K562 (cell line): ENCODE measurements around the gene SIGLEC14. TPM values are rescaled to one million over a fixed set of nuclear protein-coding genes. Genes with fewer than 3 reads are reported as not detected.

Experiments used
- ATAC-seq: fragments of 200-7000 bp; cut with Tn5 transposase; 3 replicates; pipeline ENCODE4 v1.9.1; 2020; ENCODE audit warnings: moderate library complexity
- BruUV-seq: library from RNA; stranded (reverse); fragments of 400-500 nt; replicated peaks from 2 replicates; lab custom pipeline; 2021; lab: Mats Ljungman, UMichigan
- CTCF ChIA-PET: fragments of 300-600 bp; formaldehyde crosslinking; extraction: SDS; loops from one replicate; lab custom pipeline; 2021; ENCODE audit warnings: low intra/inter-chr PET ratio; lab: Yijun Ruan, JAX
- POLR2A ChIA-PET: fragments of 300-600, 350-650 bp; sonication (Branson Sonifier 250); formaldehyde crosslinking; extraction: SDS; loops from one replicate; lab custom pipeline; 2021; ENCODE audit warnings: antibody characterized with exemption, inconsistent platforms; lab: Yijun Ruan, JAX
- DNase-seq, 4 experiments: peaks; one replicate each; pipeline versions ENCODE4 v3.0.0 to v3.0.0-alpha.2; 2011 to 2018; ENCODE audit warnings: low spot score in 3 of 4, mixed read lengths in 3 of 4; ENCODE audit errors: extremely low read depth in 1 of 4
- FAIRE-seq: peaks from 2 replicates; lab custom pipeline; 2011; peaks lifted over from hg19 to GRCh38; lab: Jason Lieb, UNC
- H2AFZ ChIP-seq: 2 replicates; pipeline ENCODE4 v1.6.0; 2011; ENCODE audit warnings: low read depth, low read length, control low read depth, inconsistent platforms
- H3K27ac ChIP-seq: fragments of 200-600 bp; 3 replicates; pipeline ENCODE4 v1.8.0; 2011; ENCODE audit warnings: low read depth, mild to moderate bottlenecking, control low read depth, inconsistent platforms, low read length, moderate library complexity, mixed read lengths; ENCODE audit errors: extremely low read depth
- H3K27me3 ChIP-seq, 2 experiments: fragments of 300-600 bp in 1 of 2; 2 replicates in 1 of 2; 3 replicates in 1 of 2; pipeline versions ENCODE4 v1.6.0 to v1.8.0; 2011; ENCODE audit warnings: inconsistent platforms in 2 of 2, low read length in 2 of 2, mild to moderate bottlenecking in 1 of 2, mixed read lengths in 1 of 2, moderate library complexity in 1 of 2; ENCODE audit not compliant: control insufficient read depth in 2 of 2, insufficient read depth in 2 of 2
- H3K36me3 ChIP-seq: fragments of 300-600 bp; 3 replicates; pipeline ENCODE4 v1.8.0; 2011; ENCODE audit warnings: mild to moderate bottlenecking, low read length, inconsistent platforms; ENCODE audit not compliant: control insufficient read depth, insufficient read depth
- H3K4me1 ChIP-seq, 2 experiments: fragments of 200-600 bp in 1 of 2; replicated peaks in 1 of 2; 2 replicates in 1 of 2; 3 replicates in 1 of 2; pipeline versions ENCODE4 v1.5.1 to v1.8.0; 2011; ENCODE audit warnings: inconsistent platforms in 2 of 2, low read length in 2 of 2, mild to moderate bottlenecking in 1 of 2, mixed read lengths in 1 of 2, moderate library complexity in 1 of 2; ENCODE audit not compliant: control insufficient read depth in 2 of 2, insufficient read depth in 2 of 2
- H3K4me2 ChIP-seq: 2 replicates; pipeline ENCODE4 v1.6.1; 2011; ENCODE audit warnings: low read length, control low read depth, inconsistent platforms, mixed read lengths; ENCODE audit not compliant: insufficient read depth
- H3K4me3 ChIP-seq: fragments of 200-600 bp; sonication (generic), shearing (Covaris generic); 2 replicates; pipeline ENCODE4 v1.5.1; 2016; ENCODE audit warnings: control low read depth, inconsistent platforms
- H3K79me2 ChIP-seq: fragments of 200-600 bp; 3 replicates; pipeline ENCODE4 v1.8.0; 2011; ENCODE audit warnings: low read length, inconsistent platforms; ENCODE audit not compliant: control insufficient read depth, insufficient read depth
- H3K9ac ChIP-seq, 2 experiments: 2 replicates each; pipeline versions ENCODE4 v1.6.0 to v1.6.1; 2011; ENCODE audit warnings: low read depth in 2 of 2, low read length in 2 of 2, control low read depth in 1 of 2, inconsistent platforms in 1 of 2, mild to moderate bottlenecking in 1 of 2, mixed read lengths in 1 of 2; ENCODE audit not compliant: insufficient read depth in 1 of 2
- H3K9me1 ChIP-seq: one replicate; pipeline ENCODE4 v1.6.0; 2011; ENCODE audit warnings: inconsistent platforms, mild to moderate bottlenecking, low read length, moderate library complexity; ENCODE audit not compliant: control insufficient read depth, insufficient read depth
- H3K9me3 ChIP-seq: replicated peaks from 2 replicates; pipeline ENCODE4 v1.5.1; 2011; ENCODE audit warnings: low read depth, low read length, inconsistent platforms; ENCODE audit not compliant: control insufficient read depth, insufficient read depth
- H4K20me1 ChIP-seq: replicated peaks from 2 replicates; pipeline ENCODE4 v1.6.1; 2011; ENCODE audit warnings: low read length, inconsistent platforms, mixed read lengths; ENCODE audit not compliant: control insufficient read depth, insufficient read depth
- BRD9 ChIP-seq: fragments of 450-650 bp; IDR thresholded peaks from 2 replicates; pipeline ENCODE4 v1.6.1; 2018; ENCODE audit warnings: low read depth; ENCODE audit not compliant: partially characterized antibody
- CSDE1 ChIP-seq, 2 experiments: fragments of 450-650 bp; IDR thresholded peaks; 2 replicates each; pipeline ENCODE4 v1.6.1; 2016; ENCODE audit warnings: mild to moderate bottlenecking in 1 of 2
- CTBP1 ChIP-seq: fragments of 450-650 bp; IDR thresholded peaks from 2 replicates; pipeline ENCODE4 v1.6.1; 2016; ENCODE audit warnings: borderline replicate concordance
- ELK3 ChIP-seq: fragments of 450-650 bp; formaldehyde crosslinking; IDR thresholded peaks from 2 replicates; pipeline ENCODE4 v1.4.0; 2020; ENCODE audit warnings: mild to moderate bottlenecking
- HCFC1 ChIP-seq: IDR thresholded peaks from 2 replicates; pipeline ENCODE4 v1.6.1; 2012; ENCODE audit warnings: low read depth, low read length, improper control_type of control experiment
- HMGXB4 ChIP-seq: sonication (generic); formaldehyde crosslinking; IDR thresholded peaks from 2 replicates; pipeline ENCODE4 v1.8.1; 2023; ENCODE audit warnings: mild to moderate bottlenecking, missing genetic modification reagents
- MEIS2 ChIP-seq: fragments of 450-650 bp; IDR thresholded peaks from 2 replicates; pipeline ENCODE4 v1.6.1; 2014; ENCODE audit warnings: mild to moderate bottlenecking; ENCODE audit not compliant: partially characterized antibody
- MTA1 ChIP-seq: fragments of 450-650 bp; IDR thresholded peaks from 2 replicates; pipeline ENCODE4 v1.6.1; 2017; ENCODE audit warnings: borderline replicate concordance
- NR2C1 ChIP-seq, 2 experiments: fragments of 450-650 bp; IDR thresholded peaks; 2 replicates each; pipeline ENCODE4 v1.6.1; 2017; ENCODE audit warnings: mild to moderate bottlenecking in 2 of 2, antibody characterized with exemption in 1 of 2, inconsistent platforms in 1 of 2, missing compliant biosample characterization in 1 of 2, missing genetic modification characterization in 1 of 2
- RBM25 ChIP-seq: fragments of 200-400 bp; formaldehyde crosslinking; IDR thresholded peaks from 2 replicates; pipeline ENCODE4 v1.6.1; 2018; ENCODE audit warnings: low read length, low read depth, moderate library complexity; ENCODE audit not compliant: severe bottlenecking
- SMAD1 ChIP-seq: fragments of 150-350 bp; IDR thresholded peaks from 2 replicates; pipeline ENCODE4 v1.6.1; 2014; ENCODE audit warnings: low read length, low read depth; ENCODE audit not compliant: partially characterized antibody
- SPI1 ChIP-seq: IDR thresholded peaks from 2 replicates; pipeline ENCODE4 v1.6.1; 2011; ENCODE audit warnings: low read depth, low read length, control low read depth, borderline replicate concordance
- SRF ChIP-seq, 2 experiments: fragments of 250-450, 450-650 bp in 1 of 2; sonication (Bioruptor Pico) in 1 of 2; sonication (generic) in 1 of 2; formaldehyde crosslinking; IDR thresholded peaks; 2 replicates each; pipeline versions ENCODE4 v1.5.0 to v1.5.1; 2020 to 2022; ENCODE audit warnings: mild to moderate bottlenecking in 1 of 2, missing genetic modification reagents in 1 of 2
- TAF15 ChIP-seq: fragments of 200-400 bp; formaldehyde crosslinking; IDR thresholded peaks from 2 replicates; pipeline ENCODE4 v1.6.1; 2017; ENCODE audit warnings: mild to moderate bottlenecking, low read depth, low read length, moderate library complexity
- TFAP4 ChIP-seq: sonication (generic); formaldehyde crosslinking; IDR thresholded peaks from 2 replicates; pipeline ENCODE4 v1.8.0; 2022; ENCODE audit warnings: missing genetic modification reagents, mild to moderate bottlenecking, moderate library complexity, borderline replicate concordance
- TGIF2 ChIP-seq: sonication (generic); formaldehyde crosslinking; IDR thresholded peaks from 2 replicates; pipeline ENCODE4 v1.8.1; 2022; ENCODE audit warnings: mild to moderate bottlenecking, missing genetic modification reagents, moderate library complexity
- ZFPM2 ChIP-seq: fragments of 250-450 bp; sonication (Bioruptor Pico); IDR thresholded peaks from 2 replicates; pipeline ENCODE4 v1.5.1; 2022; ENCODE audit warnings: mild to moderate bottlenecking
- ZNF217 ChIP-seq: sonication (generic); formaldehyde crosslinking; IDR thresholded peaks from 2 replicates; pipeline ENCODE4 v1.8.0; 2022; ENCODE audit warnings: mild to moderate bottlenecking, missing genetic modification reagents
- ZNF3 ChIP-seq: fragments of 250-450 bp; sonication (Bioruptor Pico); IDR thresholded peaks from 2 replicates; pipeline ENCODE4 v1.5.0; 2021; ENCODE audit warnings: mild to moderate bottlenecking, moderate library complexity
- ZNF589 ChIP-seq: fragments of 200-800 bp; sonication (Bioruptor generic); IDR thresholded peaks from 2 replicates; pipeline ENCODE4 v1.6.1; 2016; ENCODE audit warnings: low read depth, missing genetic modification characterization, missing compliant biosample characterization
- WGBS: fragments of 100-300 bp; shearing (Covaris generic); methylation state at CpG from one replicate; pipeline ENCODE4 v1.1.6; 2016; ENCODE audit warnings: low coverage, mixed read lengths; ENCODE audit not compliant: insufficient coverage; ENCODE audit errors: missing lambda C conversion rate; 5-methylcytosine and 5-hydroxymethylcytosine counted together
- in situ Hi-C: fragments of 300-500 bp; cut with MboI; formaldehyde crosslinking; loops from 4 replicates; pipeline ENCODE4 v1.15.0; 2018; ENCODE audit warnings: inconsistent platforms, mixed read lengths
- intact Hi-C: fragments of 100-400 bp; cut with micrococcal nuclease; formaldehyde crosslinking; loops from 2 replicates; pipeline ENCODE4 v1.14.2; 2022
- polyA plus RNA-seq, 8 experiments: library from polyadenylated mRNA; depleted of rRNA in 4 of 8; stranded (reverse) in 5 of 8; unstranded in 3 of 8; fragments of >200 nt; fragmentation: Nextera tagmentation in 2 of 8; fragmentation: Illumina TruSeq in 1 of 8; extraction: Ambion mirVana in 2 of 8; extraction: Trizol in 1 of 8; gene quantifications; 2 replicates each; pipeline versions ENCODE4 v1.2.1 to v1.2.3, GENCODE V29; 2011 to 2014; ENCODE audit warnings: inconsistent platforms in 1 of 8, missing spikeins in 1 of 8
- total RNA-seq, 7 experiments: library from RNA; depleted of rRNA in 6 of 7; stranded (reverse); fragments of >200 nt in 6 of 7; fragmentation: Illumina TruSeq in 2 of 7; extraction: Trizol in 2 of 7; gene quantifications; 2 replicates each; pipeline versions ENCODE4 v1.2.1 to v1.2.3, GENCODE V29; 2011 to 2021; ENCODE audit warnings: low replicate concordance in 1 of 7

The SIGLEC14 gene
- total and polyA plus RNA-seq, 9 of the 15 experiments (the other 6 are each of a cell fraction or from before 2014, with no cell fraction given): not detected

GRCh38 chr19:51681286-51681941, 34.8 kb upstream of the SIGLEC14 start:
- no peaks in the 10 kb centered on the region for H3K9me1 ChIP-seq
- no peaks in the 10 kb centered on the region for H3K4me1 ChIP-seq
- WGBS: 51% methylated on average over 3 of the region's 3 CpGs
- 0 out of 2 replicates have a peak, but pooled peaks cover 3% of the 10 kb centered on the region for H3K9me3 ChIP-seq
- no peaks in the 10 kb centered on the region for H3K79me2 ChIP-seq
- H2AFZ ChIP-seq: peak overlapping the region; percentile 85
- BruUV-seq: no TSS peak
- no peaks in the 10 kb centered on the region for H4K20me1 ChIP-seq
- in situ Hi-C loops (no loop called here), intact Hi-C loops (no loop called here)
- H3K36me3 ChIP-seq: no peaks in the 10 kb centered on the region
- CTCF ChIA-PET: no interaction called here
- no peak overlapping the region for H3K4me3 ChIP-seq
- POLR2A ChIA-PET: interaction anchor here (0.6 kb wide), 1 partner anchor 258 kb away, joined by 4 read pairs; no protein-coding TSS in a partner anchor
- H3K27me3 ChIP-seq: no peaks in the 10 kb centered on the region
- DNase-seq (no peak), FAIRE-seq (peak; percentile 48), ATAC-seq (peak; percentile 86)
- H3K9ac ChIP-seq: no peak overlapping the region
- no peak overlapping the region for H3K4me2 ChIP-seq
- no peak overlapping the region for H3K27ac ChIP-seq
- TF ChIP-seq SRF (CRISPR knock-in tag; IDR thresholded peaks at IDR 0.05) (peak; percentile 93 to 99), MEIS2 (no peak), SPI1 (no peak), HMGXB4 (CRISPR knock-in tag) (no peak), TFAP4 (CRISPR knock-in tag) (no peak), MTA1 (no peak), TAF15 (no peak), CSDE1 (IDR thresholded peaks at IDR 0.05) (no peak), TGIF2 (CRISPR knock-in tag) (no peak), ZNF3 (CRISPR knock-in tag) (no peak), CTBP1 (no peak), RBM25 (peak; percentile 41), ZNF589 (CRISPR knock-in tag) (no peak), ZFPM2 (no peak), HCFC1 (no peak), SMAD1 (no peak), ELK3 (CRISPR knock-in tag) (no peak), ZNF217 (CRISPR knock-in tag) (no peak), BRD9 (no peak), NR2C1 (IDR thresholded peaks at IDR 0.05) (no peak), NR2C1 (tag; IDR thresholded peaks at IDR 0.05) (peak; percentile 55)
